Naive thymus-derived CD8-positive, alpha-beta T cell (primary cell): ENCODE measurements around the gene B3GNT9. TPM values are rescaled to one million over a fixed set of nuclear protein-coding genes. Genes with fewer than 3 reads are reported as not detected.

ENCODE experiments used
- ATAC-seq, 2 donors: fragments of 150-1000 bp; cut with Tn5 transposase in 1 of 2; sonication (Bioruptor Pico), chemical (Tn5 transposase) in 1 of 2; 1 replicate in 1 of 2; 2 replicates in 1 of 2; pipeline ENCODE4 v1.10.0; 2021; ENCODE audit warnings: mild to moderate bottlenecking in 2 of 2, moderate library complexity in 2 of 2
- POLR2A ChIA-PET: fragments of 350-600 bp; sonication (Branson Sonifier 250); formaldehyde crosslinking; loops from one replicate; lab custom pipeline; 2021; ENCODE audit warnings: antibody characterized with exemption; lab: Charles Lee
- DNase-seq, 10 donors: peaks; one replicate each; pipeline versions ENCODE4 v3.0.0 to v3.0.0-alpha.2; 2020 to 2022
- H3K27ac Mint-ChIP-seq, 10 donors: one replicate each; pipeline ENCODE4 v1.8.0; 2020 to 2022; ENCODE audit warnings: mild to moderate bottlenecking in 10 of 10, mixed read lengths in 10 of 10, moderate library complexity in 4 of 10, inconsistent platforms in 1 of 10
- H3K27me3 Mint-ChIP-seq, 5 donors: one replicate each; pipeline ENCODE4 v1.8.0; 2021 to 2022; ENCODE audit warnings: mixed read lengths in 5 of 5
- H3K36me3 Mint-ChIP-seq, 3 donors: one replicate each; pipeline ENCODE4 v1.8.0; 2020 to 2022; ENCODE audit warnings: mixed read lengths in 3 of 3, mild to moderate bottlenecking in 2 of 3, inconsistent platforms in 1 of 3
- H3K4me1 Mint-ChIP-seq, 4 donors: one replicate each; pipeline ENCODE4 v1.8.0; 2021 to 2022; ENCODE audit warnings: mixed read lengths in 4 of 4
- H3K4me3 Mint-ChIP-seq, 10 donors: one replicate each; pipeline ENCODE4 v1.8.0; 2020 to 2022; ENCODE audit warnings: mild to moderate bottlenecking in 10 of 10, mixed read lengths in 10 of 10, moderate library complexity in 6 of 10, inconsistent platforms in 1 of 10
- H3K9me3 Mint-ChIP-seq, 9 donors: one replicate each; pipeline ENCODE4 v1.8.0; 2020 to 2022; ENCODE audit warnings: mixed read lengths in 9 of 9, mild to moderate bottlenecking in 3 of 9, inconsistent platforms in 1 of 9, moderate library complexity in 1 of 9
- polyA plus RNA-seq, 3 donors: library from polyadenylated mRNA; unstranded; fragments of 300-500 nt; fragmentation: Illumina TruSeq; gene quantifications; one replicate each; pipeline ENCODE4 v1.2.3, GENCODE V29; 2021
- total RNA-seq, 8 experiments: library from RNA in 2 of 8; stranded (reverse) in 2 of 8; gene quantifications; one replicate each; pipeline ENCODE4 v1.2.3 and lab custom pipeline; 2021 to 2026

The B3GNT9 gene
- total and polyA plus RNA-seq, 5 experiments from 2014 or later = 0.19 to 1.8 (median 1.1) TPM

GRCh38 chr16:67165121-67166078, 14.6 kb upstream of the B3GNT9 start:
- H3K9me3 Mint-ChIP-seq = no peaks in the 10 kb centered on the region
- H3K27me3 Mint-ChIP-seq = peaks cover 15 to 80% (median 40%) of the 10 kb centered on the region in 5 donors
- H3K27ac Mint-ChIP-seq = no peak overlapping the region
- H3K36me3 Mint-ChIP-seq = peaks cover 0 to 8% (median 0%) of the 10 kb centered on the region in 3 donors
- peaks cover 12 to 43% (median 26%) of the 10 kb centered on the region in 4 donors for H3K4me1 Mint-ChIP-seq
- DNase-seq = no peak
- H3K4me3 Mint-ChIP-seq = peak overlapping the region in 6 of 10 donors; percentile 10 to 65 (median 41)
- ATAC-seq = no peak
- POLR2A ChIA-PET = interaction anchor here (1.6 kb wide), 1 partner anchor 10 kb away, joined by 3 read pairs; no protein-coding TSS in a partner anchor

GRCh38 chr16:67164599-67165061, 13.8 kb upstream of the B3GNT9 start, which contains the start of gene HSF4:
Gene HSF4, plus strand, starts transcription at chr16:67164745. Its CDS starts 67 bp downstream, at chr16:67164812.
- Mint-ChIP-seq H3K4me1 (peaks cover 8 to 40% (median 22%) of the 10 kb centered on the region in 4 donors), H3K36me3 (peaks cover 0 to 8% (median 0%) of the 10 kb centered on the region in 3 donors), H3K27ac (peak within 1 kb of the TSS in 1 of 10 donors; percentile 59), H3K9me3 (no peaks in the 10 kb centered on the region), H3K27me3 (peaks cover 14 to 78% (median 34%) of the 10 kb centered on the region in 5 donors), H3K4me3 (peak within 1 kb of the TSS; percentile 36 to 74 (median 56))
- ATAC-seq (no peak), DNase-seq (no peak)
- POLR2A ChIA-PET = interaction anchor here (1.6 kb wide), 1 partner anchor 11 kb away, joined by 3 read pairs; no protein-coding TSS in a partner anchor

- peaks cover 14 to 73% (median 33%) of the 10 kb centered on the region in 5 donors for H3K27me3 Mint-ChIP-seq
- no peaks in the 10 kb centered on the region for H3K9me3 Mint-ChIP-seq
- peak overlapping the region in 8 of 10 donors; percentile 44 to 74 (median 55) for H3K4me3 Mint-ChIP-seq
- DNase-seq (no peak), ATAC-seq (no peak)
- POLR2A ChIA-PET = interaction anchor here (1.3 to 1.6 kb wide), 2 partner anchors 11 to 137 kb away, joined by 3 read pairs; no protein-coding TSS in a partner anchor
- H3K4me1 Mint-ChIP-seq = peaks cover 8 to 38% (median 21%) of the 10 kb centered on the region in 4 donors
- peaks cover 0 to 8% (median 0%) of the 10 kb centered on the region in 3 donors for H3K36me3 Mint-ChIP-seq
- H3K27ac Mint-ChIP-seq = peak overlapping the region in 1 of 10 donors; percentile 59
Observed at GRCh38 chr16:67163999-67164558, 13.3 kb upstream of the B3GNT9 start.

GRCh38 chr16:67163164-67163998, 12.6 kb upstream of the B3GNT9 start:
- Mint-ChIP-seq H3K4me3 (peak overlapping the region in 9 of 10 donors; percentile 36 to 74 (median 53)), H3K27ac (no peak overlapping the region), H3K36me3 (peaks cover 0 to 8% (median 0%) of the 10 kb centered on the region in 3 donors), H3K27me3 (peaks cover 12 to 66% (median 31%) of the 10 kb centered on the region in 5 donors), H3K4me1 (peaks cover 12 to 45% (median 28%) of the 10 kb centered on the region in 4 donors), H3K9me3 (no peaks in the 10 kb centered on the region)
- peak in 1 of 10 donors; percentile 28 for DNase-seq
- peak in 1 of 2 donors; percentile 3 for ATAC-seq
- POLR2A ChIA-PET = interaction anchor here (0.9 to 1.6 kb wide), 4 partner anchors 12 to 136 kb away, joined by 3 read pairs; partner anchors contain the start of gene B3GNT9

- no peak for ATAC-seq
- H3K27ac Mint-ChIP-seq = no peak overlapping the region
Observed at GRCh38 chr16:67162506-67163163, 11.8 kb upstream of the B3GNT9 start.

GRCh38 chr16:67161595-67162058, 10.8 kb upstream of the B3GNT9 start:
- peak overlapping the region in 6 of 10 donors; percentile 15 to 72 (median 41) for H3K4me3 Mint-ChIP-seq
- peaks cover 8 to 49% (median 16%) of the 10 kb centered on the region in 5 donors for H3K27me3 Mint-ChIP-seq
- POLR2A ChIA-PET = interaction anchor here (1.4 to 3.8 kb wide), 3 partner anchors 8 to 131 kb away, joined by 4 to 20 read pairs (median 8); partner anchors contain the start of gene NOL3
- ATAC-seq = no peak
- H3K36me3 Mint-ChIP-seq = peaks cover 0 to 6% (median 0%) of the 10 kb centered on the region in 3 donors
- DNase-seq = no peak
- H3K27ac Mint-ChIP-seq = no peak overlapping the region
- H3K4me1 Mint-ChIP-seq = peaks cover 26 to 62% (median 44%) of the 10 kb centered on the region in 4 donors
- H3K9me3 Mint-ChIP-seq = no peaks in the 10 kb centered on the region

More at GRCh38 chr16:67162506-67163163, 11.8 kb upstream of the B3GNT9 start:
- no peaks in the 10 kb centered on the region for H3K9me3 Mint-ChIP-seq
- no peak for DNase-seq
- peaks cover 10 to 58% (median 26%) of the 10 kb centered on the region in 5 donors for H3K27me3 Mint-ChIP-seq
- H3K4me3 Mint-ChIP-seq = peak overlapping the region in 8 of 10 donors; percentile 33 to 72 (median 59)
- peaks cover 19 to 53% (median 35%) of the 10 kb centered on the region in 4 donors for H3K4me1 Mint-ChIP-seq
- peaks cover 0 to 8% (median 0%) of the 10 kb centered on the region in 3 donors for H3K36me3 Mint-ChIP-seq
- POLR2A ChIA-PET = interaction anchor here (0.9 to 1.4 kb wide), 3 partner anchors 12 to 30 kb away, joined by 3 to 4 read pairs (median 3); partner anchors contain the start of gene B3GNT9

- Mint-ChIP-seq H3K9me3 (no peaks in the 10 kb centered on the region), H3K4me3 (peak overlapping the region; percentile 76 to 92 (median 89)), H3K36me3 (peaks cover 0 to 4% (median 0%) of the 10 kb centered on the region in 3 donors), H3K27me3 (peaks cover 5 to 31% (median 8%) of the 10 kb centered on the region in 5 donors), H3K4me1 (peaks cover 26 to 69% (median 43%) of the 10 kb centered on the region in 4 donors), H3K27ac (peak overlapping the region; percentile 84 to 99 (median 93))
- POLR2A ChIA-PET = interaction anchor here (0.5 to 3.8 kb wide), 10 partner anchors 11 to 211 kb away, joined by 3 to 20 read pairs (median 4); partner anchors contain the start of genes MATCAP1, NOL3 and PHAF1
- ATAC-seq = peak; percentile 22 to 45
- peak; percentile 50 to 81 (median 57) for DNase-seq
Observed at GRCh38 chr16:67158637-67159600, 8.1 kb upstream of the B3GNT9 start.

GRCh38 chr16:67157892-67158635, 7.3 kb upstream of the B3GNT9 start:
- ATAC-seq = no peak
- POLR2A ChIA-PET = interaction anchor here (0.5 to 3.8 kb wide), 9 partner anchors 11 to 211 kb away, joined by 3 to 20 read pairs (median 3); partner anchors contain the start of genes CBFB, MATCAP1 and NOL3
- H3K4me1 Mint-ChIP-seq = peaks cover 26 to 70% (median 44%) of the 10 kb centered on the region in 4 donors

More at GRCh38 chr16:67157892-67158635, 7.3 kb upstream of the B3GNT9 start:
- peak in 1 of 10 donors; percentile 15 for DNase-seq
- H3K4me3 Mint-ChIP-seq = peak overlapping the region; percentile 76 to 92 (median 89)
- H3K27ac Mint-ChIP-seq = peak overlapping the region; percentile 84 to 99 (median 93)
- peaks cover 5 to 25% (median 8%) of the 10 kb centered on the region in 5 donors for H3K27me3 Mint-ChIP-seq
- H3K36me3 Mint-ChIP-seq = peaks cover 0 to 4% (median 0%) of the 10 kb centered on the region in 3 donors
- H3K9me3 Mint-ChIP-seq = no peaks in the 10 kb centered on the region
